SK-N-SH (cell line): Measurements from ENCODE around the gene ACTL8. TPM values are rescaled to one million over a fixed set of nuclear protein-coding genes. Genes with fewer than 3 reads are reported as not detected.

Experiments
- CTCF ChIA-PET: fragments of 300-600, 350-600 bp; formaldehyde crosslinking; extraction: SDS; loops from one replicate; lab custom pipeline; 2021; lab: Yijun Ruan, JAX
- POLR2A ChIA-PET: fragments of 350-600 bp; sonication (Branson Sonifier 250); formaldehyde crosslinking; extraction: SDS; loops from one replicate; lab custom pipeline; 2020; ENCODE audit warnings: antibody characterized with exemption, inconsistent platforms; lab: Yijun Ruan, JAX
- DNase-seq: peaks from one replicate; pipeline ENCODE4 v3.0.0; 2012
- H2AFZ ChIP-seq: fragments of 200-600 bp; sonication (generic); 2 replicates; pipeline ENCODE4 v1.8.1; 2016; ENCODE audit warnings: antibody characterized with exemption, mild to moderate bottlenecking, low read depth
- H3F3A ChIP-seq: fragments of 200-600 bp; sonication (generic); replicated peaks from 2 replicates; pipeline ENCODE3; 2016; ENCODE audit warnings: antibody characterized with exemption, mild to moderate bottlenecking; ENCODE audit not compliant: insufficient read depth
- H3K27ac ChIP-seq, 2 experiments: fragments of 200-500 bp in 1 of 2; fragments of 200-600 bp in 1 of 2; sonication (Bioruptor generic) in 1 of 2; sonication (generic), shearing (Covaris generic) in 1 of 2; 2 replicates each; pipeline versions ENCODE4 v1.5.1 to v1.6.1; 2014 to 2016; ENCODE audit warnings: low read depth in 2 of 2, inconsistent platforms in 1 of 2, low read length in 1 of 2, mild to moderate bottlenecking in 1 of 2, mixed read lengths in 1 of 2
- H3K27me3 ChIP-seq: fragments of 200-600 bp; sonication (generic), shearing (Covaris generic); 2 replicates; pipeline ENCODE4 v1.6.1; 2016; ENCODE audit warnings: mixed run types; ENCODE audit not compliant: insufficient read depth
- H3K36me3 ChIP-seq, 2 experiments: fragments of 200-500 bp in 1 of 2; fragments of 200-600 bp in 1 of 2; sonication (Bioruptor generic) in 1 of 2; sonication (generic) in 1 of 2; replicated peaks in 1 of 2; 2 replicates each; pipeline versions ENCODE3 to v1.5.1; 2014 to 2016; ENCODE audit warnings: low read length in 1 of 2, mild to moderate bottlenecking in 1 of 2; ENCODE audit not compliant: insufficient read depth in 2 of 2, control insufficient read depth in 1 of 2
- H3K4me1 ChIP-seq, 2 experiments: fragments of 200-500 bp in 1 of 2; fragments of 200-600 bp in 1 of 2; sonication (Bioruptor generic) in 1 of 2; sonication (generic), shearing (Covaris generic) in 1 of 2; 2 replicates each; pipeline versions ENCODE4 v1.5.1 to v1.6.1; 2014 to 2016; ENCODE audit warnings: low read depth in 1 of 2, low read length in 1 of 2, mixed run types in 1 of 2; ENCODE audit not compliant: insufficient read depth in 2 of 2, control insufficient read depth in 1 of 2
- H3K4me2 ChIP-seq: fragments of 200-600 bp; sonication (generic), shearing (Covaris generic); 2 replicates; pipeline ENCODE4 v1.6.1; 2017; ENCODE audit warnings: mixed run types
- H3K4me3 ChIP-seq, 2 experiments: fragments of 200-500 bp in 1 of 2; fragments of 200-600 bp in 1 of 2; sonication (Bioruptor generic) in 1 of 2; sonication (generic), shearing (Covaris generic) in 1 of 2; 2 replicates each; pipeline versions ENCODE4 v1.5.1 to v1.8.1; 2014 to 2016; ENCODE audit warnings: low read depth in 2 of 2, inconsistent platforms in 1 of 2, low read length in 1 of 2, mild to moderate bottlenecking in 1 of 2, mixed read lengths in 1 of 2, moderate library complexity in 1 of 2
- H3K79me2 ChIP-seq: fragments of 200-600 bp; sonication (generic); 2 replicates; pipeline ENCODE4 v1.8.1; 2017; ENCODE audit warnings: mild to moderate bottlenecking; ENCODE audit not compliant: insufficient read depth
- H3K9ac ChIP-seq: fragments of 200-600 bp; sonication (generic); 2 replicates; pipeline ENCODE4 v1.6.1; 2017; ENCODE audit warnings: mixed run types
- H3K9me2 ChIP-seq: fragments of 200-600 bp; sonication (generic); 2 replicates; pipeline ENCODE4 v1.6.1; 2017; ENCODE audit warnings: mixed run types
- H3K9me3 ChIP-seq: fragments of 200-600 bp; sonication (generic); 2 replicates; pipeline ENCODE4 v1.6.1; 2017; ENCODE audit warnings: mixed run types, mild to moderate bottlenecking, moderate library complexity
- H4K20me1 ChIP-seq: fragments of 200-600 bp; sonication (generic); 2 replicates; pipeline ENCODE4 v1.6.1; 2017; ENCODE audit warnings: mild to moderate bottlenecking, mixed run types; ENCODE audit not compliant: insufficient read depth
- EZH2phosphoT487 ChIP-seq: fragments of 200-600 bp; sonication (generic); IDR thresholded peaks from 2 replicates; pipeline ENCODE4 v1.6.1; 2017; ENCODE audit warnings: low read depth, mixed run types, mild to moderate bottlenecking, antibody characterized with exemption, moderate library complexity, borderline replicate concordance
- FOSL2 ChIP-seq: IDR thresholded peaks from 2 replicates; pipeline ENCODE4 v1.4.0; 2012; ENCODE audit warnings: low read depth, mild to moderate bottlenecking, moderate library complexity, borderline replicate concordance
- IRF3 ChIP-seq: fragments of 150-350 bp; IDR thresholded peaks from 2 replicates; pipeline ENCODE4 v1.6.1; 2016; ENCODE audit warnings: mild to moderate bottlenecking, low read depth, low read length
- NFIC ChIP-seq: IDR thresholded peaks from 2 replicates; pipeline ENCODE4 v1.4.0; 2012; ENCODE audit warnings: borderline replicate concordance
- PBX3 ChIP-seq: IDR thresholded peaks from 2 replicates; pipeline ENCODE4; 2012
- RCOR1 ChIP-seq: fragments of 150-350 bp; IDR thresholded peaks from 2 replicates; pipeline ENCODE4 v1.6.1; 2017; ENCODE audit warnings: antibody characterized with exemption, low read length
- RFX5 ChIP-seq: IDR thresholded peaks from 2 replicates; pipeline ENCODE4 v1.6.1; 2012; ENCODE audit warnings: mild to moderate bottlenecking, improper control_type of control experiment, low read length
- SIN3A ChIP-seq: IDR thresholded peaks from 2 replicates; pipeline ENCODE4 v1.6.1; 2012; ENCODE audit warnings: low read depth, mild to moderate bottlenecking, low read length, moderate library complexity, borderline replicate concordance
- SMC3 ChIP-seq: IDR thresholded peaks from 2 replicates; pipeline ENCODE4 v1.6.1; 2012; ENCODE audit warnings: low read depth, low read length, improper control_type of control experiment
- TCF12 ChIP-seq: IDR thresholded peaks from 2 replicates; pipeline ENCODE4 v1.4.0; 2012
- USF1 ChIP-seq: IDR thresholded peaks from 2 replicates; pipeline ENCODE4 v1.4.0; 2012; ENCODE audit warnings: low read depth, borderline replicate concordance
- USF2 ChIP-seq: fragments of 150-350 bp; IDR thresholded peaks from 2 replicates; pipeline ENCODE4 v1.6.1; 2017; ENCODE audit warnings: antibody characterized with exemption, low read length, low read depth, borderline replicate concordance
- WGBS: methylation state at CpG from one replicate; pipeline ENCODE4 v1.1.6; 2017; ENCODE audit warnings: low lambda C conversion rate; 5-methylcytosine and 5-hydroxymethylcytosine counted together
- polyA plus RNA-seq, 3 experiments: library from polyadenylated mRNA; depleted of rRNA; stranded (reverse); fragments of >200 nt; gene quantifications; 2 replicates each; pipeline ENCODE4 v1.2.3, GENCODE V29; 2012

The ACTL8 gene
- polyA plus RNA-seq, 1 of the 3 experiments (the other 2 are of a cell fraction): 0.05 TPM

- Histone ChIP-seq H3K9me3 (no peaks in the 10 kb centered on the region), H3K4me2 (no peak overlapping the region), H3K27me3 (no peaks in the 10 kb centered on the region), H3K27ac (no peak overlapping the region), H2AFZ (no peak overlapping the region), H3K4me3 (no peak overlapping the region), H3K9ac (no peak overlapping the region), H3K4me1 (peaks cover 0 to 18% of the 10 kb centered on the region in 2 experiments; a peak in 2 of 4 replicates), H3K9me2 (no peaks in the 10 kb centered on the region), H3K36me3 (no peaks in the 10 kb centered on the region), H4K20me1 (no peaks in the 10 kb centered on the region), H3F3A (no peaks in the 10 kb centered on the region), H3K79me2 (no peaks in the 10 kb centered on the region)
- DNase-seq: no peak
- ChIA-PET CTCF (interaction anchor here (0.6 to 3.2 kb wide), 5 partner anchors 11 to 674 kb away, joined by 3 to 14 read pairs (median 5); no protein-coding TSS in a partner anchor), POLR2A (no interaction called here)
- WGBS: 55% methylated on average over 11 of the region's 12 CpGs
- no peak for TF ChIP-seq USF1
- no peak for TF ChIP-seq RFX5
- no peak for TF ChIP-seq USF2
- TF ChIP-seq PBX3: no peak
- no peak for TF ChIP-seq NFIC
- TF ChIP-seq FOSL2: no peak
- no peak for TF ChIP-seq RCOR1
- no peak for TF ChIP-seq SIN3A
- no peak for TF ChIP-seq SMC3
- no peak for TF ChIP-seq EZH2phosphoT487
- no peak for TF ChIP-seq TCF12
- TF ChIP-seq IRF3: no peak
These were observed 82.3 kb downstream of the ACTL8 start for GRCh38 chr1:17837233-17838030.
